Stimulated activated CD8-positive, alpha-beta memory T cell treated with anti-CD3 and anti-CD28 coated beads, Interleukin-2, amount 100 ng/mL, for 1 hour (primary cell): ENCODE data around the gene FOXP1.
"Not testable (repeated sequence)": the region's sequence is repeated elsewhere in the genome, so short reads cannot be mapped to it uniquely, and the experiment has no call there.

Source experiments
- DNase-seq, 2 donors: peaks; one replicate each; pipeline ENCODE4 v3.0.0-alpha.2; 2020; ENCODE audit warnings: low read depth in 2 of 2

The FOXP1 gene

GRCh38 chr3:71451060-71451459 lies 132.5 kb downstream of the FOXP1 start:
- DNase-seq = no peak

- no peak for DNase-seq
These were observed 133.4 kb downstream of the FOXP1 start for GRCh38 chr3:71450162-71450561.

GRCh38 chr3:71447803-71448202 lies 135.7 kb downstream of the FOXP1 start:
- no peak for DNase-seq

GRCh38 chr3:71447197-71447596 lies 136.3 kb downstream of the FOXP1 start:
- DNase-seq = no peak

- no peak for DNase-seq
These were observed 136.8 kb downstream of the FOXP1 start for GRCh38 chr3:71446734-71447133.

GRCh38 chr3:71446260-71446659 lies 137.3 kb downstream of the FOXP1 start:
- no peak for DNase-seq

GRCh38 chr3:71444861-71445259 lies 138.7 kb downstream of the FOXP1 start:
- no peak for DNase-seq

GRCh38 chr3:71444028-71444860 lies 139.3 kb downstream of the FOXP1 start:
- DNase-seq = peak; percentile 32 to 45

- DNase-seq = no peak
These were observed 140.2 kb downstream of the FOXP1 start for GRCh38 chr3:71443332-71443731.

- DNase-seq = no peak
These were observed 140.9 kb downstream of the FOXP1 start for GRCh38 chr3:71442652-71443042.

- DNase-seq = no peak
These were observed 141.4 kb downstream of the FOXP1 start for GRCh38 chr3:71441925-71442651.

- DNase-seq = no peak
These were observed 142.2 kb downstream of the FOXP1 start for GRCh38 chr3:71441217-71441924.

GRCh38 chr3:71438904-71439303 lies 144.6 kb downstream of the FOXP1 start:
- no peak for DNase-seq

GRCh38 chr3:71438071-71438685 lies 145.3 kb downstream of the FOXP1 start:
- DNase-seq = no peak

- no peak for DNase-seq
These were observed 147.2 kb downstream of the FOXP1 start for GRCh38 chr3:71436337-71436736.

- DNase-seq = not testable (repeated sequence)
These were observed 147.7 kb downstream of the FOXP1 start for GRCh38 chr3:71435836-71436235.

GRCh38 chr3:71433631-71434030 lies 149.9 kb downstream of the FOXP1 start:
- no peak for DNase-seq

GRCh38 chr3:71432044-71432975 lies 151.2 kb downstream of the FOXP1 start:
- no peak for DNase-seq

GRCh38 chr3:71430941-71431552 lies 152.5 kb downstream of the FOXP1 start:
- no peak for DNase-seq

GRCh38 chr3:71429597-71429988 lies 153.9 kb downstream of the FOXP1 start:
- DNase-seq = no peak
